Measurements from ENCODE around the gene NUP98.

- TF ChIP-seq CTCF (IDR thresholded peaks at IDR 0.05; ENCODE audit: poor library complexity) = no peak
- no peak for TF ChIP-seq EZH2phosphoT487 (IDR thresholded peaks at IDR 0.05; ENCODE audit: low read depth, severe bottlenecking, unreplicated experiment)
These were observed 90.2 kb downstream of the NUP98 start for GRCh38 chr11:3707176-3707575.
